GM13976 (cell line): ENCODE results near the gene LRMDA.
"Not testable (repeated sequence)": the region's sequence is repeated elsewhere in the genome, so short reads cannot be mapped to it uniquely, and the experiment has no call there.

Experiments used
- DNase-seq: peaks from one replicate; pipeline ENCODE4 v3.0.0; 2012; ENCODE audit warnings: low spot score
- in situ Hi-C: fragments of 300-500 bp; cut with MboI; formaldehyde crosslinking; loops from one replicate; pipeline ENCODE4 v1.12.0; 2022; ENCODE audit warnings: low sequenced_read_pairs, mixed read lengths, inconsistent platforms; ENCODE audit not compliant: unreplicated experiment
- TF ChIP-seq, protein P1 (sequence below): IDR thresholded peaks from 2 replicates; pipeline ENCODE4 v1.5.1; 2012; ENCODE audit warnings: borderline replicate concordance, mild to moderate bottlenecking; ENCODE audit not compliant: insufficient read depth; ENCODE audit errors: extremely low read depth, missing control alignments, control extremely low read depth

Gene LRMDA

DNA sequence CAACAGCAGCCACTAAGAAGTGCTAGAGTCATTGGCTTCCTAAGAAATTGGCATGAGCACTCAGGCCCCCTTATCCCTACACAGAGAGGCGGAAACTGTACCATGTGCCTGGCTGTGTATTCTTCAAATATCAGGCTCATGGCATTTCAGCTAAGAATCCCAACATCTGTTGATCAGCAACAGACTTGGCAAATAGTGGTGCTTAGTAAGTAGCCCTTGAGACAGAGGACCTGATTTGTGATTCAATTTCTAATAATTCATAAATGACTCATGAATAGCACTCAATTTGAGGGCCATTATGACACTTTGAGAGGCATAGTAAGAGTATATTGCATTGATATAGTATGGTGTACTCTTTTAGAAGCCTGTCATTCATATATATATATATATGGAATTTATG, 309.1 kb downstream of the LRMDA start:
- TF ChIP-seq, protein P1, sequence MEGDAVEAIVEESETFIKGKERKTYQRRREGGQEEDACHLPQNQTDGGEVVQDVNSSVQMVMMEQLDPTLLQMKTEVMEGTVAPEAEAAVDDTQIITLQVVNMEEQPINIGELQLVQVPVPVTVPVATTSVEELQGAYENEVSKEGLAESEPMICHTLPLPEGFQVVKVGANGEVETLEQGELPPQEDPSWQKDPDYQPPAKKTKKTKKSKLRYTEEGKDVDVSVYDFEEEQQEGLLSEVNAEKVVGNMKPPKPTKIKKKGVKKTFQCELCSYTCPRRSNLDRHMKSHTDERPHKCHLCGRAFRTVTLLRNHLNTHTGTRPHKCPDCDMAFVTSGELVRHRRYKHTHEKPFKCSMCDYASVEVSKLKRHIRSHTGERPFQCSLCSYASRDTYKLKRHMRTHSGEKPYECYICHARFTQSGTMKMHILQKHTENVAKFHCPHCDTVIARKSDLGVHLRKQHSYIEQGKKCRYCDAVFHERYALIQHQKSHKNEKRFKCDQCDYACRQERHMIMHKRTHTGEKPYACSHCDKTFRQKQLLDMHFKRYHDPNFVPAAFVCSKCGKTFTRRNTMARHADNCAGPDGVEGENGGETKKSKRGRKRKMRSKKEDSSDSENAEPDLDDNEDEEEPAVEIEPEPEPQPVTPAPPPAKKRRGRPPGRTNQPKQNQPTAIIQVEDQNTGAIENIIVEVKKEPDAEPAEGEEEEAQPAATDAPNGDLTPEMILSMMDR: no peak
- in situ Hi-C loops: no loop called here
- no peak for DNase-seq

DNA sequence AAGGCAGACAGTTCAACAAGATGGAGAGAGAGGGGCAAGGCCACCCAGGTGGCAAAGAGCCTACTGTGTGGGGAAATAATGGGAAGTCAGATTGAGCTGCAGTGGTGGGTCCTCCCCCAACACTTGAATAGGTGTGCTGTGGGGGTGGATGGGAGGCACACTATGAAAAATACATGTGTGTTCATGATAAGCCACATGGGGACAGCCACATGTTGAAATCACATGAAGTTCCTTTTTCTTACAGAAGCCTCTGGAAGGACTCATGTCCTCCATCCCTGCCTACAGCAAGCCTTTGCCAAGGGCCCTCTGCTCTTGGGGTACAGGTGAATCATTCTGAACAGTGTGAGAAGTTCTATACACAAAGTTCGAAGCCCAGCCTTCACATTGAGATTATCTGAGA, 310.9 kb downstream of the LRMDA start:
- in situ Hi-C loops: no loop called here
- no peak for DNase-seq
- TF ChIP-seq, protein P1: no peak

DNA sequence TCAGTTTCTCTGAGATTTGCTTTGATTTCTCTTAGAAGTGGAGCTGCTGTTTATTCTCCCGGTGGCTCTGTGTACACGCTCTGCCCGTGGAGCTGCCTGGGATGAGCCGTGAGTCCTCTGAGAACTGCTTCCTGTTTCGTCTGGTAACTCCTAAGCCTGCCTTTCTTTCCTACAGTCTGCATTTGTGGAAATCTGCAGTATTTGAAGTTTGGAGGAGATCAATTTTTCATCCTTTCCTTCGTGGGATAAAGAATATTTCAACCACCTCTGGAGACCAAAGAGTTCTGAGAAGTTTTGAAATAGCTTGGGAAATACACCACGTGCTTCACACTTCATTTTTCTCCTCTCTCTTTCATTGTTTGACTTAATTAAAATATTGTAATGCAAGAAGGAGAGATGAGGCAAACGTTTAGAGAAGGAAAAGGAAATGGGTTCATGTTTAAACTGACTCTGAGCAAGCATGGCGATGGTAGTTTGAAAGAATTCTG, 311.9 kb downstream of the LRMDA start:
- DNase-seq: no peak
- TF ChIP-seq, protein P1: no peak
- in situ Hi-C loops: no loop called here

GRCh38 chr10:75744261-75744660, 312.8 kb downstream of the LRMDA start:
- in situ Hi-C loops: no loop called here
- TF ChIP-seq, protein P1: no peak
- no peak for DNase-seq

DNA sequence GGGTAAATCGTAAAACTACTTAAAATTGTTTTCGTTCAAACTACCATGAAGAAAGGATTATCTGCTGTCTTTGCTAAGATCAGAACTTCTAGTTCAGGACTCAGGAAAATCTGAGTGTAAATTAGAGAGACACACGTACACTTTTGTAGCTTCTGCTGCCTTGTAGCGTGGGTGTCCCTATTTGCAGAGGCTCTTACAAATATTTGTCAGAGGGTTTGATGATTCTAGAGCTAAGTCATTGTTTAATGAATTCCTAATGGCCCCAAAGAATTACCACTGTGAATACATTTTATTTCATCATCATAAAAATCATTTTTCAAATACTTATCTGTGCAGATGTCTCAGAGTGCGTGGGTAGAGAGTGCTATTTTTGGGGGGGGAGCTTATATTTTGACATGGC, 314.9 kb downstream of the LRMDA start:
- DNase-seq: no peak
- in situ Hi-C loops: no loop called here
- TF ChIP-seq, protein P1: no peak

DNA sequence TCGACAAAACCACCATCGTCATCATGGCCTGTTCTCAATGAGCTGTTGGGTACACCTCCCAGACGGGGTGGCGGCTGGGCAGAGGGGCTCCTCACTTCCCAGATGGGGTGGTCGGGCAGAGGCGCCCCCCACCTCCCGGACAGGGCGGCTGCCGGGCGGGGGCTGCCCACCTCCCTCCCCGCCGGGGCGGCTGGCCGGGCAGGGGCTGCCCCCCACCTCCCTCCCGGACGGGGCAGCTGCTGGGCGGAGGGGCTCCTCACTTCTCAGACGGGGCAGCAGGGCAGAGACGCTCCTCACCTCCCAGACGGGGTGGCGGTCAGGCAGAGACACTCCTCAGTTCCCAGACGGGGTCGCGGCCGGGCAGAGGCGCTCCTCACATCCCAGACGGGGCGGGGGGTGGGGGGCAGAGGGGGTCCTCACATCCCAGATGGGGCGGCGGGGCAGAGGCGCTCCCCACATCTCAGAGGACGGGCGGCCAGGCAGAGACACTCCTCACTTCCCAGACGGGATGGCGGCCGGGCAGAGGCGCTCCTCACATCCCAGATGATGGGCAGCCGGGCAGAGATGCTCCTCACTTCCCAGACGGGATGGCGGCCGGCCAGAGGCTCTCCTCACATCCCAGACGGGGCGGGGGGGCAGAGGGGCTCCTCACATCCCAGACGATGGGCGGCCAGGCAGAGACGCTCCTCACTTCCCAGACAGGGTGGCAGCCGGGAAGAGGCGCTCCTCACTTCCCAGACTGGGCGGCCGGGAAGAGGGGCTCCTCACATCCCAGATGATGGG, 318.9 kb downstream of the LRMDA start:
- in situ Hi-C loops: not testable (repeated sequence)

GRCh38 chr10:75751232-75751631, 319.8 kb downstream of the LRMDA start:
- TF ChIP-seq, protein P1: no peak
- no peak for DNase-seq
- in situ Hi-C loops: no loop called here

More for the DNA sequence above, 318.9 kb downstream of the LRMDA start:
- DNase-seq: not testable (repeated sequence)
